HepG2 (cell line): ENCODE data around the gene UBTF. TPM values are rescaled to one million over a fixed set of nuclear protein-coding genes. Genes with fewer than 3 reads are reported as not detected.

Experiments
- CREB1 ChIP-seq, 2 experiments: fragments of 450-650 bp in 1 of 2; IDR thresholded peaks; 2 replicates each; pipeline ENCODE4 v1.6.1; 2016 to 2017; ENCODE audit warnings: control low read depth in 1 of 2, mild to moderate bottlenecking in 1 of 2, missing compliant biosample characterization in 1 of 2, missing genetic modification characterization in 1 of 2
- ELF4 ChIP-seq: sonication (generic); formaldehyde crosslinking; IDR thresholded peaks from 2 replicates; pipeline ENCODE4 v1.5.0; 2020; ENCODE audit warnings: missing genetic modification reagents, mild to moderate bottlenecking, moderate library complexity, borderline replicate concordance
- FIP1L1 ChIP-seq: fragments of 200-400 bp; formaldehyde crosslinking; IDR thresholded peaks from 2 replicates; pipeline ENCODE4 v1.6.1; 2018; ENCODE audit warnings: low read depth, mild to moderate bottlenecking, low read length, moderate library complexity, borderline replicate concordance; ENCODE audit not compliant: insufficient read depth
- GMEB1 ChIP-seq: sonication (generic); formaldehyde crosslinking; IDR thresholded peaks from 2 replicates; pipeline ENCODE4 v1.5.1; 2020; ENCODE audit warnings: missing genetic modification reagents, mild to moderate bottlenecking, borderline replicate concordance
- HMGXB3 ChIP-seq: sonication (generic); formaldehyde crosslinking; IDR thresholded peaks from 2 replicates; pipeline ENCODE4 v1.4.0; 2020; ENCODE audit warnings: missing genetic modification reagents, borderline replicate concordance
- RELA ChIP-seq: sonication (generic); formaldehyde crosslinking; IDR thresholded peaks from 2 replicates; pipeline ENCODE4 v1.4.0; 2020; ENCODE audit warnings: missing genetic modification reagents
- YEATS2 ChIP-seq: sonication (generic); formaldehyde crosslinking; IDR thresholded peaks from 2 replicates; pipeline ENCODE4 v1.4.0; 2020; ENCODE audit warnings: missing genetic modification reagents, borderline replicate concordance
- ZBTB39 ChIP-seq: sonication (generic); formaldehyde crosslinking; IDR thresholded peaks from 2 replicates; pipeline ENCODE4 v1.5.0; 2020; ENCODE audit warnings: missing genetic modification reagents
- ZFY ChIP-seq: sonication (generic); formaldehyde crosslinking; IDR thresholded peaks from 2 replicates; pipeline ENCODE4 v1.4.0; 2020; ENCODE audit warnings: missing genetic modification reagents
- ZIK1 ChIP-seq: sonication (generic); formaldehyde crosslinking; IDR thresholded peaks from 2 replicates; pipeline ENCODE4 v1.5.0; 2020; ENCODE audit warnings: mild to moderate bottlenecking, low read depth, missing genetic modification reagents, borderline replicate concordance
- ZNF180 ChIP-seq: sonication (generic); formaldehyde crosslinking; IDR thresholded peaks from 2 replicates; pipeline ENCODE4 v1.4.0; 2020; ENCODE audit warnings: low read depth, missing genetic modification reagents, borderline replicate concordance
- ZNF558 ChIP-seq: sonication (generic); formaldehyde crosslinking; IDR thresholded peaks from 2 replicates; pipeline ENCODE4 v1.9.0; 2022; ENCODE audit warnings: mild to moderate bottlenecking, missing genetic modification reagents, borderline replicate concordance
- ZNF782 ChIP-seq: sonication (generic); formaldehyde crosslinking; IDR thresholded peaks from 2 replicates; pipeline ENCODE4 v1.4.0; 2020; ENCODE audit warnings: missing genetic modification reagents, mild to moderate bottlenecking, borderline replicate concordance
- ZNF83 ChIP-seq: sonication (generic); formaldehyde crosslinking; IDR thresholded peaks from 2 replicates; pipeline ENCODE4 v1.4.0; 2020; ENCODE audit warnings: missing genetic modification reagents, mild to moderate bottlenecking, borderline replicate concordance
- polyA plus RNA-seq, 8 experiments: library from polyadenylated mRNA; depleted of rRNA in 3 of 8; stranded (reverse) in 7 of 8; unstranded in 1 of 8; fragments of >200 nt; fragmentation: Illumina TruSeq in 4 of 8; extraction: Trizol in 4 of 8; gene quantifications; 2 replicates each; pipeline versions ENCODE4 v1.2.1 to v1.2.3, GENCODE V29; 2011 to 2016; ENCODE audit warnings: low read depth in 4 of 8, missing spikeins in 1 of 8, mixed read lengths in 1 of 8; ENCODE audit not compliant: insufficient read depth in 1 of 8
- total RNA-seq, 5 experiments: library from RNA; depleted of rRNA; stranded (reverse); fragments of >200 nt; fragmentation: Illumina TruSeq; extraction: Trizol; gene quantifications; 2 replicates each; pipeline ENCODE4 v1.2.3, GENCODE V29; 2016; ENCODE audit warnings: low read depth in 1 of 5

The UBTF gene
- total and polyA plus RNA-seq, 2 of the 13 experiments (the other 11 are each of a cell fraction or from before 2014, with no cell fraction given): 15.2 to 60.9 TPM

GRCh38 chr17:44199553-44200477 lies 19.7 kb downstream of the UBTF start, which contains the start of gene ATXN7L3 (continued):
- TF ChIP-seq HMGXB3 (CRISPR knock-in tag): 0 out of 2 replicates have a peak, but pooled peaks have one; percentile 50
- TF ChIP-seq ZNF558 (CRISPR knock-in tag): 0 out of 2 replicates have a peak, but pooled peaks have one; percentile 27
- TF ChIP-seq ELF4 (CRISPR knock-in tag): no peak
- TF ChIP-seq ZIK1 (CRISPR knock-in tag): no peak; the same call in 1 of the 2 replicates
- peak; percentile 81 for TF ChIP-seq CREB1 (IDR thresholded peaks at IDR 0.05)
- TF ChIP-seq CREB1 (CRISPR knock-in tag; IDR thresholded peaks at IDR 0.05): peak; percentile 83
- peak; percentile 66; the same call in 1 of the 2 replicates for TF ChIP-seq GMEB1 (CRISPR knock-in tag)
- TF ChIP-seq YEATS2 (CRISPR knock-in tag): no peak
- TF ChIP-seq RELA (CRISPR knock-in tag): no peak
- no peak for TF ChIP-seq ZFY
- TF ChIP-seq ZNF180 (CRISPR knock-in tag): no peak
- TF ChIP-seq ZNF782 (CRISPR knock-in tag): no peak
- no peak for TF ChIP-seq FIP1L1
- no peak for TF ChIP-seq ZBTB39
- TF ChIP-seq ZNF83 (CRISPR knock-in tag): no peak
